NCI-H2196 treated with DMSO at 0.1 percent for 48 hours (cell line): Measurements from ENCODE around the gene IQSEC1.

Source experiments
- DNase-seq: peaks from one replicate; lab custom pipeline; 2025; ENCODE audit not compliant: unreplicated experiment; lab: John Stamatoyannopoulos, UW

IQSEC1 gene

GRCh38 chr3:12987602-12988001, 85.6 kb downstream of the IQSEC1 start:
- no peak for DNase-seq

DNA sequence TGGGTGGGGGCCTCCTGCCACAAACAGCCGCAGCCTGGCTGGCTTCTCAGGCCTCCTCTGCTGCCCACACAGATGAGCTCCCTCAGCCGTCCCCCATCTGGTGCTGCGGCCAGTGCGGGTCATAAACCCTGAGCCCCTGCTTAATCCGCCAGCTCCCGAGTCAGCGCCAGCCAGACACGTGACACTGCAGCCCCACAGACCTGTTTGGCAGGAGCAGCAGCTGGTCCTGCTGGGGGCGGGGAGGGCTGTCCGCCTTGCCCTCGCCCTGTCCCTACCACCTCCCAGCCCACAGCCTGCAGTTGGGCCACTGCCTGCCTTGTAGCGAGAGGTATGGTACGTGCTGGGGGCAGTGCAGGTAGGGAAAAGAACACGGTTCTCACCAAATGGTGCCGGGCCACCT, 86.2 kb downstream of the IQSEC1 start:
- DNase-seq: no peak

GRCh38 chr3:12986521-12986920, 86.7 kb downstream of the IQSEC1 start:
- DNase-seq: no peak

GRCh38 chr3:12986031-12986430, 87.2 kb downstream of the IQSEC1 start:
- no peak for DNase-seq

DNA sequence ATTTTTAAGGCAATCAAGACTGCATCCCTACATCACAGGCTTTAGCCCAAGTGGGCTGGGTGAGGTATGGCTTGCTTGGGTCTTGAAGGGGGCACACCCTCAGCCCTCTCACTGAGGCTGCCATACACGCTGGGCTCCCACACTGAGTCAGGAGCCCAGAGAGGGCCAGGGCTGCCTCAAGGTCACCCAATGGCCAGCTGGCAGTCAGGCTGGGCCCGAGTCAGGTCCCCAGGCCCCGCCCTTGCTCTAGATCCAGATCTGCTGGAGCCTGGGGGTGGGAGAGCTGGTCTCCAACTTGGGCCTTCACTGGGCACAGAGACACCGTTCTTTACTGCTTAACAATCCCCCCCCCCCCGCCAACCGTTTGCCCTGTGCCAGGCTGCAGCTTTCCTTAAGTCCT, 88.1 kb downstream of the IQSEC1 start:
- no peak for DNase-seq

GRCh38 chr3:12984023-12984823, 89.0 kb downstream of the IQSEC1 start:
- DNase-seq: no peak

DNA sequence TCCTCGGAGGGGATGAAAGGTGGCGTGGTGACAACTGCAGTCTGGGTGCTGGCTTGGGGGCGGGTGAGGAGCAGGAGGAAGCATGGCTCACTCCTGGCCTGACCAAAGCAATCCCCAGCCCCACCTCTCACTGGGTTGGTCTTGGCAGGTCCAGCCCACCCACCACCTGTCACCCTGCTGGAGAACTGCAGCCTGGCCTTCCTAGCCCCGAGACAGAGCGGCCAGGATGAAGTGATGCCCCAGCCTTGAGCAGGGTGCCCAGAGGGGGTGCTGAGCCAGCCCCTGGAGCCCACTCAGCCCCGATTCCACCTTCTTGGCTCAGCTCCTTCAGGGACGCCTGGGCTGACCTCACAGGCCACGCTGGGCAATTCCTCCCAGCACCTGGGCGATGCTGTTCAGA, 89.9 kb downstream of the IQSEC1 start:
- DNase-seq: no peak

DNA sequence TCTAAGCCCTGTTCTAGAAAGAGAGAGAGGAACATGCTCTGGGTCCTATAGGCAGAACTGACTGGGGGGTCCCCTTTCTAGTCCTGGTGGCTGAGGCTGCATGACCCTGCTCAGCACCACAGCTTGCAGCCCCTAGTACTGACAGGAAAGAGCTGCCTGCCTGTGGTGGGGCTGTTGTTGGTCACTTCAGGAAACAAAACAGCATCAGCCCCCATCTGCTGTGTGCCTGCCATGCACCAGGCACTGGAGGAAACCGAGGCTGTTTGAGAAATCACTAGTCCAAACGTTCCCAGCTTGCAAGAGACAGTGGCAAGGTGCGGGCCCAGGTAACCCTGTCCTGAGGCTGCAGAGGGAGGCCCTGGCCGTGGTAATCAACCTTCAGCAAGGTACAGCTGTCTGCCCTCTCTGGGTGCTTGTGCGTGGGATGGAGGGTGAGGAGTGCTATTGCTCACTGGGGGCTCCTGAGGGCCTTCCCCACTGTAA, 90.6 kb downstream of the IQSEC1 start:
- no peak for DNase-seq

DNA sequence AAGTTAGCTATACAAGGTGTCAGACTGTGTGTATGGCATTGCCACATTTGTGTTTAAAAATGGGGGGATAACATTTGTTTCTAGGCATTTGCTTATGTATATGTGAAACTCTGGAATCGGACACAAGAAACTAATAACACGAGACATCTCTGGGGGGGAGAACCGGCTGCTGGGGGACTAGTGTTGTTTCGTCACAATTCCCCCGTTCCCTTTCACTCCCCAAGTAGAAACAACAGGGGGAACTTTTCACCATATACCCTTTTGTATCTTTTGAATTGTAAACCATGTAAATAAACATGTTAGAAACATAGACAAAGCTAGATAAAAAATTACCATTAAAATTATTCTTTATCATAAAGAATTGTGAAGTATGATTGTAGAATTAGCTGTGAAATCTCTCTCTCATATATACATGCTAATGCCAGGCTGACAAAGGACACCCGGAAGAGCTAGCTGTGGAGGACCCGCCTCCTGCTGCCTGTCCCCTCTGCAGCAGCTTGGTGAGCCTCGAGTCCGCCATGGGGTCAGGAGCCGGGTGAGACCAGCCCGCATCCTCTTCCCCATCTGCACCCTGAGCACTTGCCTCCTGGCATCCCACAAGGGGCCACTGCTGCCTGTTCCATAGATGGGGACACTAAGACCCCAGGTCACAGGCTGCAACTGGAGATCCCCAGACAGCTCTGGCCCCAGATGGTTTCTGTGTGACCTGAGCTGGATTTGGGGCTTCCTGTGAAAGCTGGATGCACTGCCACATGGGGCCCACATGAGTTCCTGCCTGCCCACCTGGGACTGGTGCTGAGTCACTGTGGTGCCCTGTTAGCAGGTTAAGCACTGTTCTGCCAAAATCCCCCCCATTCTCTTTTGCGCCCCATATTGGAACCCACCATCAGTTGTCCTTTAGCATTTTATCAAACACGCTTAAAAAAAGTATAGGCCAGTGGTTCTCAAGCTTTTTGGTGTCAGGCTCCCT, 91.6 kb downstream of the IQSEC1 start:
- DNase-seq: no peak

DNA sequence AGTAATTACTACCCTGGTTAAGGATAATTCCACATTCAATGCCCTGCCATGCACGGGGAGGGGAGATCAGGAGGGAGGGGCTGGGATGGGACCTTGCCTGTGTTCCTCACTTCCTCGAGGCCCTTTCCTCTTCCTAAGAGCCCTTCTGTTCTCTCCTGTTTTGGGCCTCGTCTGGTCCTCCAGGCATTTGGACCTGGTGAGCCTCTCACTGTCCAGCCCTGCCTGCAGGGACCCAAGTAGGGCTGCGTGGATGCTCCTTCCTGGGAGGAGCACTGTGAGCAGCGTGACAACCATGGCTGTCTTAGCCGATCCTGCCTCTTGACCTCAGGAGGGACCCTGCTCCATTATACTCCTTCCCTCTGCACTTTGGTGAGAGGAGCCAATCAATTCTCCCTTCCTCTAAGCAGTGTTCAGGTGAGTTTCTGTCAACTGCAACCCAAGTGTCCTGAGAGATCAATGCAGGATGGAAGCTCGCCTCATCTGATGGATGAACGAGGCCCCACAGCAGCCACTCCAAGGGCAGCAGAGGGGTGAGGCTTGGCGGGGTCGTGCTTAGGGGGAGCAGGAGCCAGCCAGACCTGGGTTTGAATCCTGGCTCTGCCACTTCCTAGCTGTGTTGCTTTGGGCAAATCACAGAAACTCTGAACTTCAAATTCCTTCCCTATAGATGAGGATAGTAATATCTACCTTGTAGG, 92.5 kb downstream of the IQSEC1 start:
- DNase-seq: no peak

DNA sequence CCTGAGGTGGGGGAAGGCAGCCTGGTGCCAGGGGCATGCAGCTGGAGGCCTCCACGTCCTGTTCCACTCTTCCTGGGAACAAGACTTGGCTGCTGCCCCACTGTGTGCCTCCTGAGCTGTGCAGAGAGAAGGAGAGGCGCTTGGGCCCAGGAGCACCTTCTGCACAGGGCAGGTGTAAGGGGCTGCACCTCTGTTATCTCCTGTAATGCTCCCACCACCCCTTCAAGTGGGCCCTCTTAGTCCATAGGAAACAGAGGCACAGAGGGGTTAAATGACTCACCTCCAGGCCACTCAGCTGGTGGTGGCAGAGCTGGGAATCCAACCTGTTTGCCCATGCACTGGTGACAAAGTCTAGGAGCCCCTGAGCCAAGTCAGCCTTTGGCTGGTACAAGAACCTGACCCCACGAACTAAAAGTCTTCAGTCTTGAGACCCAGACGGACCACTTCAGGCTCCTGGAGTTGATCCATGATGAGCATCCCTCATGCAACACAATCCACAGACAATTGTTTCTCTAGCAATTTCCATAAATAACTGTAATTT, 93.2 kb downstream of the IQSEC1 start:
- DNase-seq: no peak

DNA sequence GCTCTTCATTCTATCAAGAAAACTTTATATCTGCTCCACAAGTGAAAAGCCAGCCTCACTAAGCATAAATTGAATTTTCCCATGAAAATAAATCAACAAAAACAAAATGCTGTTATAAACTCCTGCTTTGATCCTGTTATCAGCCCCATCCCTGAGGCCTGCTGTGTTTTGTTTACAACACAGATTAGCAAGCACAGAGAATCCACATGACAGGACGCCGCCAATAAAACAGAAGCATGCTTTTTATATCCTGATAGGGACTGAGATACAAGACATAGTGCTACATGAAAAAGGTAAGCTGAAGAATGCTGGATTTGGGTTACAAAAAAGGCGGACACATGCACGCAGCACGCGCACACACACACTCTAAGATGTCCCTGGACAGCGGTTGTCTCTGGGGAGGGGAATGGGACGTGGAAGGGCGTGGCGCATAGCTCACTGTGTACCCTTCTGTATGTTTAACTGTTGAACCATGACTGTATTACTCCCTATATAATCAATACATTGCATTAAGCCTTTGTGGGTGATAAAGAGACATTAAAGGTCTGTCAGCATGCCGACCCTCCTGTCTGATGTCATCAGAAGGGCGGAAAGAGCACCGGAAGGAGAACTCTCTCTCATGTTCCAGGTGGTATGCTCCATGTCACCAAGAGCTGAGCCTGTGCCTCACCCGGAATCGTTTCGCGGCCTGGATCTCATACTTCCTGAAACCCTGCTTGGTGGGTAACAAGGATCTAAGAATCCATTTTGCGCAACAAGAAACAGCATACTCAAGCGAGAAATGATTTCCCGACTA, 93.9 kb downstream of the IQSEC1 start:
- DNase-seq: no peak

GRCh38 chr3:12978682-12979081, 94.5 kb downstream of the IQSEC1 start:
- DNase-seq: no peak

DNA sequence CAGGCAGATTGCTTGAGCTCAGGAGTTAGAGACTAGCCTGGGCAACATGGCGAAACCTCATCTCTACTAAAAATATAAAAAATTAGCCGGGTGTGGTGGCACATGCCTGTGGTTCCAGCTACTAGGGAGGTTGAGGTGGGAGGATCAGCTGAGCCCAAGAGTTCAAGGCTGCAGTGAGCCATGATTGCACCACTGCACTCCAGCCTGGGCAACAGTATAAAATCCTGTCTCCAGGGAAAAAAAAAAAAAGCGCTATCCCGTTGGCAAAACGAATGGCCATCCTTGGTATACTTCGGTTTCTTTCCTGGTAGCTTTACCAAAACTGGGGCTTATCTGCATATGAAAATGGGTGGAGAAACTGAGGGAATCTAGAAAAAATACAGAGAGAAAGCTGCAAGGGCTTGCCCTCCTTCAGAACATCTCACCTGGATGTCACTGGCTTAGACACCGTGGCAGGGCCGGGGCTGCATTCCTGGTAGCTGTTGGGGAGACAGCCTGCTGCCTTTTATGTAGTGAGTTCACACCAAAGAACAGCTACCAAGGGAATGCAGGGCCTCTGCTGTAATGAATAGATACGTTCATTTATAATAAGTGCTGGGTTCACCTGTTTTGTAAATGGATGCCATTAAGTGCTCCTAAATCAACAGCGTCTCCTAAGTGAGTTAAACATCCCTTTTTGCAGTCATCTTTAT, 96.0 kb downstream of the IQSEC1 start:
- no peak for DNase-seq

GRCh38 chr3:12975748-12976522, 97.3 kb downstream of the IQSEC1 start:
- no peak for DNase-seq

GRCh38 chr3:12974819-12975218, 98.4 kb downstream of the IQSEC1 start:
- no peak for DNase-seq

GRCh38 chr3:12974334-12974733, 98.9 kb downstream of the IQSEC1 start:
- DNase-seq: no peak

- DNase-seq: no peak
Measured at GRCh38 chr3:12973827-12974226, 99.4 kb downstream of the IQSEC1 start.
